Central memory CD8-positive, alpha-beta T cell (primary cell): ENCODE data around the gene LDLRAD3.

Experiments used
- ATAC-seq: fragments of 150-1000 bp; cut with Tn5 transposase; replicated peaks from 2 replicates; pipeline ENCODE4 v1.10.0; 2022; ENCODE audit warnings: mild to moderate bottlenecking, moderate FRiP score, moderate number of reproducible peaks; ENCODE audit not compliant: poor library complexity, severe bottlenecking; ENCODE audit errors: extremely low read depth
- DNase-seq, 2 donors: peaks; one replicate each; pipeline ENCODE4 v3.0.0; 2021; ENCODE audit warnings: low spot score in 2 of 2
- H3K27ac Mint-ChIP-seq: one replicate; pipeline ENCODE4 v1.8.0; 2022; ENCODE audit warnings: low read depth, mild to moderate bottlenecking, moderate library complexity, mixed read lengths
- H3K27me3 Mint-ChIP-seq: one replicate; pipeline ENCODE4 v1.8.0; 2022; ENCODE audit warnings: mixed read lengths
- H3K36me3 Mint-ChIP-seq: one replicate; pipeline ENCODE4 v1.8.0; 2022; ENCODE audit warnings: mild to moderate bottlenecking, moderate library complexity, mixed read lengths; ENCODE audit not compliant: insufficient read depth
- H3K4me1 Mint-ChIP-seq: one replicate; pipeline ENCODE4 v1.8.0; 2022; ENCODE audit warnings: mixed read lengths
- H3K4me3 Mint-ChIP-seq: one replicate; pipeline ENCODE4 v1.8.0; 2022; ENCODE audit warnings: mild to moderate bottlenecking, moderate library complexity, mixed read lengths
- H3K9me3 Mint-ChIP-seq: one replicate; pipeline ENCODE4 v1.8.0; 2022; ENCODE audit warnings: mixed read lengths

LDLRAD3 gene

GRCh38 chr11:36156817-36157519, 213.1 kb downstream of the LDLRAD3 start:
- peaks cover 61% of the 10 kb centered on the region for H3K27me3 Mint-ChIP-seq
- H3K4me3 Mint-ChIP-seq = no peak overlapping the region
- no peak for DNase-seq
- no peaks in the 10 kb centered on the region for H3K9me3 Mint-ChIP-seq
- no peak overlapping the region for H3K27ac Mint-ChIP-seq
- H3K36me3 Mint-ChIP-seq = no peaks in the 10 kb centered on the region
- H3K4me1 Mint-ChIP-seq = no peaks in the 10 kb centered on the region
- no peak for ATAC-seq

DNA sequence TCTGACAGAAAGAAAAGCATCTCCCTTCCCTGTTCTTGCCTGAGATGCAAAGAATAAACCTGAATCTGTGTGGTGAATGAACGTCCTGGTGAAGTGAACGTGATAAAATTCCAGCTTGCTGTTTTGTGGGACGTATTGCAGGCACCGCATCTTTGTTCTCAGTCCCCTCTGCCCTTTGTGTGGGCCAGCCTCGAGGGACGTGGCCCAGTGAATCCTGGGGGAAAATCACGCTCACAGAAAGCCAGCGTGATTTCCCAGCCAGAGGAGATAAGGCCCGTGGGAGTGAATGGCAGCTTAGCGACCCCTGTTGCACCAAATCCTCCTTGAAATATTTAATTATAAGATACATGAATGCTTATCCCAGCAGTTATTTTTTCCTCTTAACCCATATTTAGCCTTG, 216.2 kb downstream of the LDLRAD3 start:
- ATAC-seq (no peak), DNase-seq (no peak)
- Mint-ChIP-seq H3K4me3 (no peak overlapping the region), H3K27ac (no peak overlapping the region), H3K27me3 (peaks cover 75% of the 10 kb centered on the region), H3K4me1 (no peaks in the 10 kb centered on the region), H3K9me3 (no peaks in the 10 kb centered on the region), H3K36me3 (no peaks in the 10 kb centered on the region)

- no peak for DNase-seq
- Mint-ChIP-seq H3K27me3 (peaks cover 74% of the 10 kb centered on the region), H3K27ac (no peak overlapping the region), H3K9me3 (no peaks in the 10 kb centered on the region), H3K36me3 (no peaks in the 10 kb centered on the region), H3K4me3 (no peak overlapping the region), H3K4me1 (no peaks in the 10 kb centered on the region)
- no peak for ATAC-seq
These were observed 217.7 kb downstream of the LDLRAD3 start for GRCh38 chr11:36161572-36161971.

DNA sequence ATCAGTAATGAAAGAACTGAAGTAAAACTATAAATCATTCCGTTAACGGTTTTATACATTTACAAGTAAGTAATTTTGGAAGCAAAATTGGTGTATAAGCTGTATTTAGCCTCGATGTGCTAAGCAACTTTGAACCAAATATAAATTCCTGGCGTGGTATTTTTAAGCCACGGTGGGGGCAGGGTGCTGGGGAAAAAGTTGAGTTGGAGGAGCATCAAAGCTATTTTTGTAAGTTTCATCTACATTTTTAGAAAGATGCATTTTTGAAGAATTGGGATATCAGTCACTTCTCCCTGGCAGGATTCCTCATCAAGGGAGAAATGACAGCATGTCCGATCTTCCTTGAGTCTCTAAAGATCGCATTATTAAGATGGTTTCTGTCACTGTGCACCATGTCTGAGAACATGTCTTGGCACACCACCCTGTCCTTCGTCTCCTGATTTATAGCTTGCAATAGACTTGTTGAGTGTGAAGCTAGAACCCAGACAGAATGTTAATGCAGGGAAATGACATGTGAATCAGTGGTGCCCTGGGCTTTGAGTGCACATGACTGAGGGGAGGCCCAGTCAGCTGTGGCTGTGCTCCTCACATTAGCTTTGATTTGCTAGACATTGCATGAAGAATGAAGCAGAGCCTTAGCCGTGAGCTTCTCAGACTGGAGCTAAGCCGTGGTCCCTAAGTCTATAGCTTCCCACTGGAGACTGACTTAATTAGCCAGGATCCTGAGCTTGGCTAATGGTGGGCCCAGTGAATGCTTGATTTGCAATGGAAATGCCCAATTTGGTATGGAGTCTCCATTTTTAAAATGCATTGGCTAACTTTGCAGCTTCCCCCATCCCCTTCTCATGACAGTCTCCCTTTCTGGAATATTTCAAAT, 218.4 kb downstream of the LDLRAD3 start:
- no peak for DNase-seq

DNA sequence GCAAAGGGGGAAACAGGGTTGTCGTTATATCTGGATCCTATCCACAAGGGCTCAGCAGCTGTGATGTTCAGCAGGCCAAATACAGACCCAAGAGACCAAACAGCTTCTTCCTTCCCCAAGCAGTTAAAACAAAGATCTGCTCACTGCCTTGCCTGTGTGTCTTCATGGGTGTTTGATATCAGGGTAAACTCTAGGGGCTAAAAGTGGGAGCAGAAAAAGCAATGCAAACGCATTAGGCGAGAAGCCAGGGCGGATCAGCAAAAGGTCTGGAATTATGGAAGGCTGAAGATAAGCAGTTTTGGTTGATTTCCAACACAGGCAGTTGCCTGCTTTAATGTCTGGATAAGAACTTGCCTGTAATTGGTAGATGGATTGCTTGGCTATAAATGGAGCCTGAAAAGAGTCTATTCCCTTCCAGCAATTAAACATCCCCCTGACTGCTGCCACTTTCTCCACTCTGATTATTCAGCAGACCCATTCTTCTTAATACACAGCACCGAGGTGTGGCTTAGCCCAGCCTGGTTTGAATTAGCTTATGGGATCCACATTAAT, 219.1 kb downstream of the LDLRAD3 start:
- H3K36me3 Mint-ChIP-seq = no peaks in the 10 kb centered on the region
- H3K27ac Mint-ChIP-seq = no peak overlapping the region
- no peaks in the 10 kb centered on the region for H3K9me3 Mint-ChIP-seq
- H3K4me1 Mint-ChIP-seq = no peaks in the 10 kb centered on the region
- ATAC-seq (no peak), DNase-seq (no peak)
- no peak overlapping the region for H3K4me3 Mint-ChIP-seq
- peaks cover 75% of the 10 kb centered on the region for H3K27me3 Mint-ChIP-seq

More for the DNA sequence above, 218.4 kb downstream of the LDLRAD3 start:
- ATAC-seq = no peak
- no peaks in the 10 kb centered on the region for H3K36me3 Mint-ChIP-seq
- H3K27me3 Mint-ChIP-seq = peaks cover 75% of the 10 kb centered on the region
- no peak overlapping the region for H3K27ac Mint-ChIP-seq
- no peak overlapping the region for H3K4me3 Mint-ChIP-seq
- no peaks in the 10 kb centered on the region for H3K4me1 Mint-ChIP-seq
- H3K9me3 Mint-ChIP-seq = no peaks in the 10 kb centered on the region

GRCh38 chr11:36164506-36165250, 220.8 kb downstream of the LDLRAD3 start:
- no peaks in the 10 kb centered on the region for H3K36me3 Mint-ChIP-seq
- no peak overlapping the region for H3K27ac Mint-ChIP-seq
- no peaks in the 10 kb centered on the region for H3K9me3 Mint-ChIP-seq
- no peaks in the 10 kb centered on the region for H3K4me1 Mint-ChIP-seq
- H3K4me3 Mint-ChIP-seq = no peak overlapping the region
- H3K27me3 Mint-ChIP-seq = peaks cover 58% of the 10 kb centered on the region
- ATAC-seq (no peak), DNase-seq (no peak)

DNA sequence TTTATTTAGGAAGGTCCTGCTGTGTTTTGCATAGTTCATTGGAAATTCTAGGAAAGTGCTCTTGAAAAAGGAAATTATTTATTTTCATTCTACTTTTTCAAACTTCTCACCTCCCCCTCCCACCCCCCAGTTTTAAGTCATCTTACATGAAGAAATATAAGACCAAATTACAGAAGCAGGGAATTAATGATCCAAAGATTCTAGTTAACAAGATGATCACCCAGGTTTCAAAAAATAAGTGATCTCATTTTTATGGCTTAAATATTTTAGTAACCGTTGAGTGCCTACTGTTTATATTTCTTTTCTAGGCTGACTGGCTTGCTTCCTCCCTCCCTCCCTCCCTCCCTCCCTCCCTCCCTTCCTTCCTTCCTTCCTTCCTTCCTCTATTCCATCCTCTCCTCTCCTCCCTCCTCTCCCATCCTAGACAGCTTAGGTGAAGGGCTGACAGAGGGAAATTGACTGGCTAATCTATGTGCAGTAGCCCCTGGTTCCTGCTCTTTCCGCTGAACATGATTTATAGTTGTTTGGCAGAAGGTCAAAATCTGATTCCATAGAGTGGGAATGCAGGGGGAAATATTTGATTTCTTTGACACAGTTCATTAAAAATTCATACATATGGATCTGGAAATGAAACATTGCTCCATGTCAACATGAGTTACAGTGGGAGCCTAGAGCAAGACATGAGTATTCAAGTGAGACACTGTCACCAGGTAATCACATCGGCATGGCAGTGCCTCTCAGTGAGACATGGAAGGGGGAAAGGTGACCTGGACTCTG, 221.9 kb downstream of the LDLRAD3 start:
- Mint-ChIP-seq H3K27ac (no peak overlapping the region), H3K9me3 (no peaks in the 10 kb centered on the region), H3K36me3 (no peaks in the 10 kb centered on the region), H3K4me3 (no peak overlapping the region), H3K4me1 (no peaks in the 10 kb centered on the region), H3K27me3 (peaks cover 55% of the 10 kb centered on the region)
- DNase-seq (no peak), ATAC-seq (no peak)

GRCh38 chr11:36167073-36167472, 223.2 kb downstream of the LDLRAD3 start:
- H3K36me3 Mint-ChIP-seq = no peaks in the 10 kb centered on the region
- H3K9me3 Mint-ChIP-seq = peaks cover 6% of the 10 kb centered on the region
- ATAC-seq = no peak
- H3K4me3 Mint-ChIP-seq = no peak overlapping the region
- H3K4me1 Mint-ChIP-seq = no peaks in the 10 kb centered on the region
- DNase-seq = no peak
- H3K27ac Mint-ChIP-seq = no peak overlapping the region
- peaks cover 62% of the 10 kb centered on the region for H3K27me3 Mint-ChIP-seq

DNA sequence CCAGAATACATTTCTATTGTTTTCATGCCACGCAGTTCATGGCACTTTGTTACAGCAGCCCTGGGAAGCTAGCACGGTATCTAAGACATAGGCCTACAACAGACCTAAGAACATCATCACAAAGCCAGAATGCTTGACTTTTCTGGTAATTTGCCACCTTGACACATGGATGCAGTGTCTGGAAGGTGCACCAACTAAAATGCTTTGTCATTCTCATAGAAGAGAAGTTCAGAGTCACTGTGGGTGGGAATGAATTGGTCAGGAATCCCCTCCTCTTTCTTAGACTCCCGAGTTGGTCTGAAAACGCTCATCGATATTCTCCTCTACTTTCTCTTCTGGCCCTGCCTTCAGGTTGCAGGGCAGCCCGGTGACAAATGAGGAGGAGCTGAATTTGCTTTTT, 223.9 kb downstream of the LDLRAD3 start:
- Mint-ChIP-seq H3K9me3 (peaks cover 6% of the 10 kb centered on the region), H3K27me3 (peaks cover 56% of the 10 kb centered on the region), H3K4me3 (no peak overlapping the region), H3K4me1 (no peaks in the 10 kb centered on the region), H3K27ac (no peak overlapping the region), H3K36me3 (no peaks in the 10 kb centered on the region)
- no peak for DNase-seq
- ATAC-seq = no peak

GRCh38 chr11:36177836-36178235, 234.0 kb downstream of the LDLRAD3 start:
- DNase-seq = no peak

GRCh38 chr11:36186340-36187175, 242.7 kb downstream of the LDLRAD3 start:
- Mint-ChIP-seq H3K9me3 (no peaks in the 10 kb centered on the region), H3K4me1 (no peaks in the 10 kb centered on the region), H3K27ac (no peak overlapping the region), H3K36me3 (no peaks in the 10 kb centered on the region), H3K4me3 (no peak overlapping the region), H3K27me3 (peaks cover 34% of the 10 kb centered on the region)
- no peak for ATAC-seq
- DNase-seq = no peak

More at GRCh38 chr11:36177836-36178235, 234.0 kb downstream of the LDLRAD3 start:
- H3K27me3 Mint-ChIP-seq = peaks cover 55% of the 10 kb centered on the region
- H3K9me3 Mint-ChIP-seq = no peaks in the 10 kb centered on the region
- ATAC-seq = no peak
- H3K4me3 Mint-ChIP-seq = no peak overlapping the region
- peaks cover 7% of the 10 kb centered on the region for H3K4me1 Mint-ChIP-seq
- H3K27ac Mint-ChIP-seq = no peak overlapping the region
- no peaks in the 10 kb centered on the region for H3K36me3 Mint-ChIP-seq
